Measurements from ENCODE around the gene PTK6. TPM values are rescaled to one million over a fixed set of nuclear protein-coding genes. Genes with fewer than 3 reads are reported as not detected.

Gene PTK6
- total and polyA plus RNA-seq, 2 of the 13 experiments (the other 11 are each of a cell fraction or from before 2014, with no cell fraction given) = 0.08 TPM; not detected in 1

DNA sequence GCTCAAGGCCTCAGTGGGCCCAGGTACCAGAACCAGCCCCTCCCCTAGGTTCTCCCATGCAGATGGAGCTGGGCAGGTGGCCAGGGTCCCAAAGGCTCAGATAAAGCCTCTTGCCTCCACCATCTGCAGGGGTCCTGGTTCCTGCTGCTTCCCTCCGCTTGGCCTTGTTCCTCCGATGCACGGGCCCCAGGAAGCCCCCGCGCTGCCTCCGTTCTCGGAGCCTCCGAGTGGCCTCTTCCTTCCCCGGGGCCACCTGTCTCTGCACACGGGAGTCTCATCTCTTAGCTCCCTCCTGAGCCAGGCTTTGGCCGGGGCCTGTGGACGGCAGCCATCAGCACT, 1.9 kb upstream of the PTK6 start:
- Histone ChIP-seq H3K9me3 (ENCODE audit: low read length) (no peaks in the 10 kb centered on the region), H3K27ac (ENCODE audit: extremely low read length, insufficient read depth, low read length) (no peak overlapping the region), H3K9ac (ENCODE audit: insufficient read depth, low read depth, low read length) (no peak overlapping the region), H3K79me2 (ENCODE audit: insufficient read depth, low read length) (no peaks in the 10 kb centered on the region), H3K4me1 (ENCODE audit: insufficient read depth, low read length) (peaks cover 51% of the 10 kb centered on the region), H4K20me1 (ENCODE audit: insufficient read depth, low read length) (no peaks in the 10 kb centered on the region), H3K4me3 (replicated peaks in 1 of 3; ENCODE audit: insufficient read depth in 1 of 3, low read depth in 2 of 3, low read length in 3 of 3) (no peak overlapping the region), H2AFZ (ENCODE audit: low read length) (no peak overlapping the region), H3K27me3 (ENCODE audit: control insufficient read depth in 1 of 2, insufficient read depth in 2 of 2, low read length in 2 of 2) (peaks cover 45 to 69% of the 10 kb centered on the region in 2 experiments), H3K36me3 (replicated peaks in 1 of 2; ENCODE audit: control insufficient read depth in 1 of 2, insufficient read depth in 2 of 2, low read length in 2 of 2) (no peaks in the 10 kb centered on the region), H3K4me2 (ENCODE audit: low read depth, low read length) (no peak overlapping the region)
- TF ChIP-seq ZNF788 (CRISPR knock-in tag; IDR thresholded peaks at IDR 0.05; ENCODE audit: borderline replicate concordance) (no peak), NR2F6 (IDR thresholded peaks at IDR 0.05) (no peak), NR2F6 (CRISPR knock-in tag; IDR thresholded peaks at IDR 0.05) (no peak), HDAC1 (CRISPR knock-in tag; IDR thresholded peaks at IDR 0.05) (0 out of 2 replicates have a peak, but pooled peaks have one; percentile 16), HOXA3 (CRISPR knock-in tag; IDR thresholded peaks at IDR 0.05) (no peak), FOXA3 (CRISPR knock-in tag; IDR thresholded peaks at IDR 0.05) (no peak), ZNF83 (CRISPR knock-in tag; IDR thresholded peaks at IDR 0.05; ENCODE audit: borderline replicate concordance) (no peak), ZFP82 (CRISPR knock-in tag; IDR thresholded peaks at IDR 0.05; ENCODE audit: borderline replicate concordance) (no peak), ZMYM3 (CRISPR knock-in tag; IDR thresholded peaks at IDR 0.05) (no peak), EP300 (IDR thresholded peaks at IDR 0.05; ENCODE audit: low read depth in 2 of 2, low read length in 2 of 2) (no peak), EP300 (CRISPR knock-in tag; IDR thresholded peaks at IDR 0.05; ENCODE audit: borderline replicate concordance) (no peak), BCL6 (CRISPR knock-in tag; IDR thresholded peaks at IDR 0.05) (no peak), TBX2 (CRISPR knock-in tag; IDR thresholded peaks at IDR 0.05; ENCODE audit: borderline replicate concordance) (no peak), CBX1 (IDR thresholded peaks at IDR 0.05; ENCODE audit: low read depth) (no peak), NFIC (IDR thresholded peaks at IDR 0.05; ENCODE audit: low read length) (no peak), HOXA5 (CRISPR knock-in tag; IDR thresholded peaks at IDR 0.05) (no peak), ZNF670 (CRISPR knock-in tag; IDR thresholded peaks at IDR 0.05; ENCODE audit: borderline replicate concordance) (0 out of 2 replicates have a peak, but pooled peaks have one; percentile 35), NONO (IDR thresholded peaks at IDR 0.05) (no peak), NONO (CRISPR knock-in tag; conservative IDR thresholded peaks at IDR 0.05) (no peak), ZNF891 (CRISPR knock-in tag; IDR thresholded peaks at IDR 0.05) (no peak), MTA1 (CRISPR knock-in tag; IDR thresholded peaks at IDR 0.05; ENCODE audit: borderline replicate concordance) (0 out of 2 replicates have a peak, but pooled peaks have one; percentile 42), KLF11 (CRISPR knock-in tag; IDR thresholded peaks at IDR 0.05) (no peak), NFE2 (CRISPR knock-in tag; IDR thresholded peaks at IDR 0.05) (no peak), ZNF549 (CRISPR knock-in tag; IDR thresholded peaks at IDR 0.05) (no peak), SRSF1 (optimal IDR thresholded peaks at IDR 0.05; ENCODE audit: low read depth, low read length) (no peak), ZNF253 (CRISPR knock-in tag; IDR thresholded peaks at IDR 0.05; ENCODE audit: borderline replicate concordance) (no peak)
- TF ChIP-seq, protein P1, sequence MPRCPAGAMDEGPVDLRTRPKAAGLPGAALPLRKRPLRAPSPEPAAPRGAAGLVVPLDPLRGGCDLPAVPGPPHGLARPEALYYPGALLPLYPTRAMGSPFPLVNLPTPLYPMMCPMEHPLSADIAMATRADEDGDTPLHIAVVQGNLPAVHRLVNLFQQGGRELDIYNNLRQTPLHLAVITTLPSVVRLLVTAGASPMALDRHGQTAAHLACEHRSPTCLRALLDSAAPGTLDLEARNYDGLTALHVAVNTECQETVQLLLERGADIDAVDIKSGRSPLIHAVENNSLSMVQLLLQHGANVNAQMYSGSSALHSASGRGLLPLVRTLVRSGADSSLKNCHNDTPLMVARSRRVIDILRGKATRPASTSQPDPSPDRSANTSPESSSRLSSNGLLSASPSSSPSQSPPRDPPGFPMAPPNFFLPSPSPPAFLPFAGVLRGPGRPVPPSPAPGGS (CRISPR knock-in tag; IDR thresholded peaks at IDR 0.05) = no peak
- TF ChIP-seq, protein P2, sequence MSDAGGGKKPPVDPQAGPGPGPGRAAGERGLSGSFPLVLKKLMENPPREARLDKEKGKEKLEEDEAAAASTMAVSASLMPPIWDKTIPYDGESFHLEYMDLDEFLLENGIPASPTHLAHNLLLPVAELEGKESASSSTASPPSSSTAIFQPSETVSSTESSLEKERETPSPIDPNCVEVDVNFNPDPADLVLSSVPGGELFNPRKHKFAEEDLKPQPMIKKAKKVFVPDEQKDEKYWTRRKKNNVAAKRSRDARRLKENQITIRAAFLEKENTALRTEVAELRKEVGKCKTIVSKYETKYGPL (CRISPR knock-in tag; IDR thresholded peaks at IDR 0.05) = no peak
- ChIA-PET CTCF (ENCODE audit: low intra/inter-chr PET ratio, low total read pairs) (interaction anchor here (2.7 kb wide), 1 partner anchor 40 kb away, joined by 29 read pairs; no protein-coding TSS in a partner anchor), POLR2A (interaction anchor here (0.8 to 2.2 kb wide), 4 partner anchors 18 to 326 kb away, joined by 3 to 12 read pairs (median 7); partner anchors contain the start of genes PPDPF, RTEL1 and TPD52L2)
- no TSS peak for BruUV-seq (replicated peaks)
- ATAC-seq (no peak), FAIRE-seq (no peak), DNase-seq (ENCODE audit: low spot score) (no peak)
- intact Hi-C loops (cut with micrococcal nuclease; ENCODE audit: unreplicated experiment) = loop anchor here (2.0 to 10.0 kb wide), 5 partner anchors 88 to 433 kb away; partner anchors contain the start of genes GMEB2, LIME1, RTEL1 and SLC2A4RG
- in situ Hi-C loops (cut with HindIII; ENCODE audit: extremely low pct_ligation_motif_present, low pct_unique_long_range_greater_than_20kb) = loop anchor here (5.0 kb wide), 1 partner anchor 38 kb away; no protein-coding TSS in a partner anchor
- WGBS (ENCODE audit: low lambda C conversion rate) = 70% methylated on average over 12 of the region's 12 CpGs

Measured in HepG2 (cell line).